NT2/D1 (cell line): Measurements from ENCODE around the gene WRNIP1.

Experiments
- DNase-seq: peaks from one replicate; pipeline ENCODE4 v3.0.0-alpha.2; 2011; ENCODE audit warnings: low read depth, low spot score
- H3K27me3 ChIP-seq: 2 replicates; pipeline ENCODE4 v1.6.0; 2011; ENCODE audit warnings: mild to moderate bottlenecking; ENCODE audit not compliant: insufficient read length, insufficient read depth
- H3K36me3 ChIP-seq: 2 replicates; pipeline ENCODE4 v1.6.1; 2011; ENCODE audit warnings: mild to moderate bottlenecking, low read length, mixed read lengths; ENCODE audit not compliant: insufficient read depth, insufficient read length
- H3K4me1 ChIP-seq: 2 replicates; pipeline ENCODE4 v1.5.1; 2011; ENCODE audit not compliant: insufficient read depth, insufficient read length
- H3K4me3 ChIP-seq: 2 replicates; pipeline ENCODE4 v1.5.1; 2011; ENCODE audit warnings: low read depth; ENCODE audit not compliant: insufficient read length
- H3K9ac ChIP-seq: 2 replicates; pipeline ENCODE4 v1.6.0; 2011; ENCODE audit warnings: low read depth; ENCODE audit not compliant: insufficient read length
- H3K9me3 ChIP-seq: 2 replicates; pipeline ENCODE4 v1.5.1; 2011; ENCODE audit warnings: mild to moderate bottlenecking, low read length; ENCODE audit not compliant: insufficient read depth
- SUZ12 ChIP-seq: IDR thresholded peaks from 2 replicates; pipeline ENCODE4 v1.6.1; 2011; ENCODE audit not compliant: insufficient read length, insufficient read depth; ENCODE audit errors: extremely low read depth
- YY1 ChIP-seq: IDR thresholded peaks from 2 replicates; pipeline ENCODE4 v1.6.1; 2011; ENCODE audit not compliant: insufficient read length, insufficient read depth
- ZNF274 ChIP-seq: IDR thresholded peaks from 2 replicates; pipeline ENCODE4 v1.6.1; 2011; ENCODE audit warnings: mild to moderate bottlenecking, low read depth, low read length

The WRNIP1 gene

DNA sequence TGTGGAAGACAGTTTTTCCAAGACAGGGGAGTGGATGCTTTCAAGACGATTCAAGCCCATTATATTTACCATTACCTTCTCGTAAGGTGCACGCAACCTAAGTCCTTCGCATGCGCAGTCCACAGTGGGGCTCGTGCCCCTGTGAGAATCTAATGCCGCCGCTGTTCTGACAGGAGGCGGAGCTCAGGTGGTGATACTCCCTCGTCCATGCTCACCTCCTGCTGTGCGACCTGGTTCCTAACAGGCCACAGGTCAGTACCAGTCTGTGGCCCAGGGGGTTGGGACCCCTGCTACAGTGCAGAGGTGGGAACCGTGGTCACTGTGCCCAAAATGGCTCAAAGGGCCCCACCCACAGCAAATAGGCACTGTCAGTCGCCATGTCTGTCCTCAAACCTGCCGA lies 39.8 kb downstream of the WRNIP1 start:
- Histone ChIP-seq H3K4me1 (peaks cover under 1% of the 10 kb centered on the region), H3K9me3 (no peaks in the 10 kb centered on the region), H3K9ac (no peak overlapping the region), H3K36me3 (no peaks in the 10 kb centered on the region), H3K27me3 (no peaks in the 10 kb centered on the region), H3K4me3 (no peak overlapping the region)
- DNase-seq = no peak
- TF ChIP-seq YY1 = no peak
- TF ChIP-seq SUZ12 = no peak

DNA sequence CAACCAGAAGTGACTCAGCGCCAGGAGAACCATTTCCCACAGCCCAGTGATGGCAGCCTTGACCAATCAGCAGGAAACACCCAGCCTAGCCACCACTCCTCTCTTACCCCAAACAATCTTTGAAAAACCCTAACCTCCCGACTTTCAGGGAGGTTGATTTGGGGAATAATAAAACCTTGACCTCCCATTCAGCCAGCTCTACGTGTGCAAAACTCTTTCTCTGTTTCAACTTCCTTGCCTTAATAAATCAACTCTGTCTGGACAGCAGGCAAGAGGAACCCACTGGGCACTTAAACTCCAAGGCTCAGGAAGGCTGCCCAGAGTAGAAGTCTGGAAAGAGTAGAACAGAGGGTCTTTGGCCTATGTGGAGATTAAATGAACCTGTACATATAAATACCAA lies 41.5 kb downstream of the WRNIP1 start:
- Histone ChIP-seq H3K36me3 (no peaks in the 10 kb centered on the region), H3K4me1 (no peaks in the 10 kb centered on the region), H3K9me3 (no peaks in the 10 kb centered on the region), H3K27me3 (no peaks in the 10 kb centered on the region), H3K4me3 (no peak overlapping the region), H3K9ac (no peak overlapping the region)
- DNase-seq = no peak
- TF ChIP-seq SUZ12 (no peak), YY1 (no peak), ZNF274 (no peak)

DNA sequence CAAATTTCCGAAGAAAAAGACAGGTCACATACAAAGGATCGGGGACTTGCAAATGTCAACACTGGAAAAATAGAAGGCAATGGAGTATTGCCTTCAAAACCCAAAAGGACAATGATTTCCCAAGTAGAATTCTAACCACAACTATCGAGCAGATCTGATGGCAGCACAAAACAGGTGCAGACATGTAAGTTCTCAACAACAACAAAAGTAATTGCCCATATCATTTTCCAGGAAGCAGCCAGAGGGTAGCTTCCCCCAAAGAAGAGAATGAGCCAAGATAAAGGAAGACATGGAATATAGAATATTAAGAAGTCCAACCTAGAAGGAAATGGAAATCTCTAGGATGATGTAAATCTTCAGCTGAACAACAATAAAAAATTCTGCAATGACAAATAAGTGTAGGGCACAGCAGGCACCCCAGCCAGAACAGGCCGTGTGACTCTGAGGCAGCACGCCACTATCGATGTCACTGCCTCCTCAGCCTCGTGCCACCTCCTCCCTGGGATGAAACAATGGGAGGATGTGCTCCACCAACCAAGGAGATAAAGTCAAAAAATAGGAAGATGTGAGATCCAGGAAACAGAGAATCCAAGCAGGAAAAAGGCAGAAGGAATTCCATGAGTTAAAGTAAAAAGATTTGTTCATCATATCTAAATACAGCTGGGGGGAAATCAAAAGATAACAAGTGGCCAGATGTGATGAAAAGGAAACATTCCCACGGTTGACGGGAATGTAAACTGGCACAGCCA lies 42.3 kb downstream of the WRNIP1 start:
- Histone ChIP-seq H3K4me1 (no peaks in the 10 kb centered on the region), H3K9me3 (no peaks in the 10 kb centered on the region), H3K36me3 (no peaks in the 10 kb centered on the region), H3K4me3 (no peak overlapping the region), H3K9ac (no peak overlapping the region), H3K27me3 (no peaks in the 10 kb centered on the region)
- DNase-seq = no peak
- no peak for TF ChIP-seq SUZ12
- TF ChIP-seq ZNF274 = no peak
- TF ChIP-seq YY1 = no peak

DNA sequence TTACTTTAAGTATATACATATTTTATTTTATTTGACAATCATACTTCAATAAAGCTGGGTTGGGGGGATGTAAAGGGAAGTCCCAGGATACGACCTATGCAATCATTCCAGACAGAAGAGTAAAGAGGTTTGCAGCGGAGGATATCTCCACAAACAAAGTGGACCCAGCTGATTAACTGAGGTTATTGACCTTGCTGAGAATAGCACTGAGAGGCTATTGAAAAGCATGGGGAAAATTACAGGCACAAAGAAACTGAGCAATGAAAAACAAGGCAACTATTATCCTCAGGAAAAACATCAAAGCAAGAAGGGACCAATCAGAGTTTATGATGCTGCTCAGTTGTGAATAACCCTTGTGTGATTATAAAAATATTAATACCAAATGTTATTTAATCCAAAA lies 43.8 kb downstream of the WRNIP1 start:
- Histone ChIP-seq H3K27me3 (no peaks in the 10 kb centered on the region), H3K36me3 (no peaks in the 10 kb centered on the region), H3K9ac (no peak overlapping the region), H3K4me1 (no peaks in the 10 kb centered on the region), H3K9me3 (no peaks in the 10 kb centered on the region), H3K4me3 (no peak overlapping the region)
- no peak for DNase-seq
- TF ChIP-seq ZNF274 = no peak
- TF ChIP-seq YY1 = no peak
- TF ChIP-seq SUZ12 = no peak

DNA sequence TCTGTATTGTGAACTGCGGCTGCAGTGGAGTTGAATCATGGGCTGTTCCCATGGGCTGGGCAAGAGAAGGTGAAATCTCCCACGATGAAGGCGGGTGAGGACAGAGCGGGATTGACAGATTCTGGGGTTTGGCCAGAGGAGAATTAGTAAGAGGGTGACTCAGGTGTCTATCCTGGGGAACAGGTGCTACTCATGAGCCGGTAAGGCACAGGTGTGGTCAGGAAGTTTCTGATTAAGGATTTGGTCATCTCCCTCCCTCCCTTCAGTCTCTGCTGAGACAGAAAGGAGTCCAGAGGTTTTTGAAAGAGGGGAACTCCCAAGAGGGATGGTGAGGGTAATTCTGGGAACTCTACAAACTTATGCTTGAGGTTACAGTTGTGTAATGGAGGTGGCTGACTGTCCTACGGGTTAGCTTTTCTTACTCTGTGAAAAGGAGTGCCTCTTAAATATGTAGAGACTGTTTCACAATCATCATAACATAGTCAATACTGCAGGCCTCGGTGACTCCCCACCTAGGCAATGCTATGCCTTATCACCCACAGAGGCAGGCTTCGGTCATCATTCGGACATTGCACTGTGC lies 45.0 kb downstream of the WRNIP1 start:
- TF ChIP-seq YY1 (no peak), ZNF274 (no peak), SUZ12 (no peak)
- no peaks in the 10 kb centered on the region for H3K4me1 ChIP-seq
- H3K9me3 ChIP-seq = no peaks in the 10 kb centered on the region; the same call in 1 of the 2 replicates
- H3K36me3 ChIP-seq = no peaks in the 10 kb centered on the region
- no peak overlapping the region for H3K9ac ChIP-seq
- no peak overlapping the region for H3K4me3 ChIP-seq
- H3K27me3 ChIP-seq = no peaks in the 10 kb centered on the region
- DNase-seq = no peak

DNA sequence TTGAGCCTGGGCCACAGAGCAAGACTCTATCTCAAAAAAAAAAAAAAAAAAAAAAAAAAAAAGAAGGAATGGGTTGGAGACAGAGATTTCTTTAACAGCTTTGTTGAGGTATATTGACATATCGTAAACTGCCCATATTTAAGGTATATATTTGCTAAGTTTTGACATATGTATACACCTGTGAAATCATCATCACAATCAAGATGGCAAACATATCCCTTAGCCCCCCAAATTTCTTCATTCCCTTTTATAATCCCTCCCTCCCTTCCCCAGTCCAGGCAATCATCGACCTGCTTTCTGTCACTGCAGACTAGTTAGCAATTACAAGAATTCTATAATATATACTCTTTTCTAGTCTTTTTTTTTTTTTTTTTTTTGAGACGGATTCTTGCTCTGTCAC lies 47.5 kb downstream of the WRNIP1 start:
- H3K36me3 ChIP-seq = no peaks in the 10 kb centered on the region
- no peak for DNase-seq
- H3K9me3 ChIP-seq = peaks cover 15% of the 10 kb centered on the region
- TF ChIP-seq YY1 = no peak
- TF ChIP-seq ZNF274 = no peak
- no peak for TF ChIP-seq SUZ12
- H3K4me3 ChIP-seq = no peak overlapping the region
- no peaks in the 10 kb centered on the region for H3K27me3 ChIP-seq
- no peak overlapping the region for H3K9ac ChIP-seq
- H3K4me1 ChIP-seq = no peaks in the 10 kb centered on the region

DNA sequence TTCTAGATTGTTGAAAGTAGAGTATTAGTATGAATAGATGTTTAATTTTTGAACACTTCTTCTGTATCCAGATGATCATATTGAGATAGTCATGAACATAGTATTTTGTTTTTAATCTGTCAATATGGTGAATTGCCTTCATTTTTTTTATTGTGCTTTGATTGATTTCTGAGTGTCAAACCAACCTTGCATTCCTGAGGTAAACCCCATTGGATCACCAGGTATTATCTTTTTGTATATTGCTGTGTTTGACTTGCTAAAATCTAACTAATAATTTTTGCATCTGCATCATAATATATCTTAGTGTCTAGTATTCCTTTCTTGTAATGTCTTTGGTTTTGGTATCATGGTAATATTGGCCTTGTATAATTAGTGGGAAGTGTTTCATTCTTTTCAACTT lies 51.0 kb downstream of the WRNIP1 start:
- Histone ChIP-seq H3K4me3 (no peak overlapping the region), H3K9me3 (peaks cover 15% of the 10 kb centered on the region), H3K9ac (no peak overlapping the region), H3K4me1 (no peaks in the 10 kb centered on the region), H3K36me3 (no peaks in the 10 kb centered on the region), H3K27me3 (no peaks in the 10 kb centered on the region)
- DNase-seq = no peak
- no peak for TF ChIP-seq YY1
